ENCODE measurements around the gene OSBPL6.

The OSBPL6 gene

GRCh38 chr2:178331474-178332432, 137.4 kb downstream of the OSBPL6 start:
- Histone ChIP-seq H3K27ac (ENCODE audit: low read depth, low read length) (no peak overlapping the region), H4K20me1 (ENCODE audit: control insufficient read depth, insufficient read depth, low read depth, low read length) (no peaks in the 10 kb centered on the region), H3K79me2 (ENCODE audit: control insufficient read depth, low read length) (no peaks in the 10 kb centered on the region), H3K9me3 (ENCODE audit: control insufficient read depth, insufficient read depth, low read length) (no peaks in the 10 kb centered on the region), H3K4me1 (ENCODE audit: control insufficient read depth, low read length) (no peaks in the 10 kb centered on the region), H3K27me3 (ENCODE audit: control insufficient read depth, low read length) (no peaks in the 10 kb centered on the region), H3K4me3 (ENCODE audit: low read length) (no peak overlapping the region), H3F3A (ENCODE audit: control insufficient read depth, insufficient read depth) (no peaks in the 10 kb centered on the region), H3K9me2 (replicated peaks; ENCODE audit: control insufficient read depth, low read length) (no peaks in the 10 kb centered on the region), H3K4me2 (ENCODE audit: low read length) (no peak overlapping the region), H3K36me3 (ENCODE audit: control insufficient read depth, low read length) (no peaks in the 10 kb centered on the region)
- no peak for TF ChIP-seq EZH2phosphoT487 (IDR thresholded peaks at IDR 0.05; ENCODE audit: borderline replicate concordance, low read length)
- no peak for TF ChIP-seq CTCF (IDR thresholded peaks at IDR 0.05; ENCODE audit: low read depth, low read length, poor library complexity, severe bottlenecking)

- Histone ChIP-seq H3K4me1 (ENCODE audit: control insufficient read depth, low read length) (no peaks in the 10 kb centered on the region), H3F3A (ENCODE audit: control insufficient read depth, insufficient read depth) (no peaks in the 10 kb centered on the region), H3K4me2 (ENCODE audit: low read length) (no peak overlapping the region), H4K20me1 (ENCODE audit: control insufficient read depth, insufficient read depth, low read depth, low read length) (no peaks in the 10 kb centered on the region), H3K4me3 (ENCODE audit: low read length) (no peak overlapping the region), H3K27me3 (ENCODE audit: control insufficient read depth, low read length) (no peaks in the 10 kb centered on the region), H3K9me2 (replicated peaks; ENCODE audit: control insufficient read depth, low read length) (no peaks in the 10 kb centered on the region), H3K36me3 (ENCODE audit: control insufficient read depth, low read length) (no peaks in the 10 kb centered on the region), H3K27ac (ENCODE audit: low read depth, low read length) (no peak overlapping the region), H3K79me2 (ENCODE audit: control insufficient read depth, low read length) (no peaks in the 10 kb centered on the region), H3K9me3 (ENCODE audit: control insufficient read depth, insufficient read depth, low read length) (no peaks in the 10 kb centered on the region)
- TF ChIP-seq CTCF (IDR thresholded peaks at IDR 0.05; ENCODE audit: low read depth, low read length, poor library complexity, severe bottlenecking) (no peak), EZH2phosphoT487 (IDR thresholded peaks at IDR 0.05; ENCODE audit: borderline replicate concordance, low read length) (no peak)
Measured at GRCh38 chr2:178333851-178334250, 139.5 kb downstream of the OSBPL6 start.

GRCh38 chr2:178335230-178335629, 140.9 kb downstream of the OSBPL6 start:
- Histone ChIP-seq H3K27ac (ENCODE audit: low read depth, low read length) (no peak overlapping the region), H3K36me3 (ENCODE audit: control insufficient read depth, low read length) (no peaks in the 10 kb centered on the region), H3K9me3 (ENCODE audit: control insufficient read depth, insufficient read depth, low read length) (no peaks in the 10 kb centered on the region), H3K4me1 (ENCODE audit: control insufficient read depth, low read length) (no peaks in the 10 kb centered on the region), H3K4me2 (ENCODE audit: low read length) (no peak overlapping the region), H4K20me1 (ENCODE audit: control insufficient read depth, insufficient read depth, low read depth, low read length) (no peaks in the 10 kb centered on the region), H3K9me2 (replicated peaks; ENCODE audit: control insufficient read depth, low read length) (no peaks in the 10 kb centered on the region), H3K27me3 (ENCODE audit: control insufficient read depth, low read length) (no peaks in the 10 kb centered on the region), H3K79me2 (ENCODE audit: control insufficient read depth, low read length) (no peaks in the 10 kb centered on the region), H3K4me3 (ENCODE audit: low read length) (no peak overlapping the region), H3F3A (ENCODE audit: control insufficient read depth, insufficient read depth) (no peaks in the 10 kb centered on the region)
- TF ChIP-seq CTCF (IDR thresholded peaks at IDR 0.05; ENCODE audit: low read depth, low read length, poor library complexity, severe bottlenecking) (no peak), EZH2phosphoT487 (IDR thresholded peaks at IDR 0.05; ENCODE audit: borderline replicate concordance, low read length) (no peak)
